H1 (cell line): ENCODE results near the gene CDPF1. TPM values are rescaled to one million over a fixed set of nuclear protein-coding genes. Genes with fewer than 3 reads are reported as not detected.

ENCODE experiments used
- CTCF ChIA-PET: fragments of 300-600 bp; sonication (Branson Sonifier 250); formaldehyde crosslinking; loops from one replicate; lab custom pipeline; 2021; ENCODE audit not compliant: partially characterized antibody; lab: Charles Lee
- POLR2A ChIA-PET: fragments of 300-600 bp; sonication (Branson Sonifier 250); formaldehyde crosslinking; loops from one replicate; lab custom pipeline; 2021; ENCODE audit warnings: inconsistent platforms; ENCODE audit not compliant: partially characterized antibody; lab: Charles Lee
- DNase-seq, 2 experiments: peaks; one replicate each; pipeline versions ENCODE4 v3.0.0 to v3.0.0-alpha.2; 2010 to 2022; ENCODE audit warnings: low spot score in 2 of 2, low read depth in 1 of 2, mixed read lengths in 1 of 2
- FAIRE-seq: peaks from 2 replicates; lab custom pipeline; 2011; peaks lifted over from hg19 to GRCh38; lab: Jason Lieb, UNC
- H2AFZ ChIP-seq: 2 replicates; pipeline ENCODE4 v1.8.1; 2012; ENCODE audit warnings: low read length, inconsistent platforms
- H2AK5ac ChIP-seq: 2 replicates; pipeline ENCODE4 v1.6.1; 2013; ENCODE audit warnings: low read depth, low read length
- H2BK120ac ChIP-seq: replicated peaks from 2 replicates; pipeline ENCODE3; 2013; ENCODE audit warnings: low read depth, low read length, inconsistent platforms
- H2BK12ac ChIP-seq: 2 replicates; pipeline ENCODE4 v1.6.1; 2013; ENCODE audit warnings: low read depth, low read length
- H2BK15ac ChIP-seq: 2 replicates; pipeline ENCODE4 v1.6.1; 2013; ENCODE audit warnings: low read length
- H2BK20ac ChIP-seq: 2 replicates; pipeline ENCODE4 v1.6.1; 2013; ENCODE audit warnings: low read length
- H2BK5ac ChIP-seq: 2 replicates; pipeline ENCODE4 v1.6.1; 2013; ENCODE audit warnings: low read depth, low read length
- H3K14ac ChIP-seq: 2 replicates; pipeline ENCODE4 v1.6.1; 2013; ENCODE audit warnings: inconsistent platforms; ENCODE audit not compliant: insufficient read length
- H3K18ac ChIP-seq: 2 replicates; pipeline ENCODE4 v1.6.1; 2013; ENCODE audit warnings: low read length; ENCODE audit errors: extremely low read depth
- H3K23ac ChIP-seq: 2 replicates; pipeline ENCODE4 v1.6.1; 2013; ENCODE audit warnings: inconsistent platforms; ENCODE audit not compliant: insufficient read length
- H3K23me2 ChIP-seq: 2 replicates; pipeline ENCODE4 v1.6.1; 2013; ENCODE audit warnings: low read depth, low read length
- H3K27ac ChIP-seq: 2 replicates; pipeline ENCODE4 v1.6.1; 2011; ENCODE audit warnings: low read depth, low read length, inconsistent platforms
- H3K27me3 ChIP-seq, 4 experiments: replicated peaks in 1 of 4; 1 replicate in 1 of 4; 2 replicates in 3 of 4; pipeline versions ENCODE4 v1.6.1 to v1.8.1; 2011 to 2013; ENCODE audit warnings: low read length in 3 of 4, mild to moderate bottlenecking in 3 of 4, inconsistent platforms in 2 of 4, mixed read lengths in 2 of 4, moderate library complexity in 1 of 4; ENCODE audit not compliant: control insufficient read depth in 3 of 4, insufficient read depth in 3 of 4; ENCODE audit errors: extremely low read depth in 1 of 4
- H3K36me3 ChIP-seq, 4 experiments: 2 replicates each; pipeline versions ENCODE4 v1.6.1 to v1.8.1; 2011 to 2013; ENCODE audit warnings: mild to moderate bottlenecking in 4 of 4, low read length in 3 of 4, moderate library complexity in 2 of 4, control low read depth in 1 of 4, inconsistent platforms in 1 of 4; ENCODE audit not compliant: insufficient read depth in 4 of 4, control insufficient read depth in 2 of 4
- H3K4ac ChIP-seq: replicated peaks from 2 replicates; pipeline ENCODE3; 2013; ENCODE audit warnings: low read length, low read depth, mixed read lengths, inconsistent platforms; ENCODE audit not compliant: insufficient read length
- H3K4me1 ChIP-seq, 4 experiments: replicated peaks in 1 of 4; 1 replicate in 1 of 4; 2 replicates in 3 of 4; pipeline versions ENCODE4 v1.6.1 to v1.8.1; 2011 to 2013; ENCODE audit warnings: low read length in 3 of 4, inconsistent platforms in 2 of 4, mixed read lengths in 1 of 4; ENCODE audit not compliant: insufficient read depth in 4 of 4, control insufficient read depth in 3 of 4
- H3K4me2 ChIP-seq, 2 experiments: 2 replicates each; pipeline versions ENCODE4 v1.6.1 to v1.8.1; 2011 to 2013; ENCODE audit warnings: low read depth in 2 of 2, low read length in 2 of 2, control low read depth in 1 of 2, inconsistent platforms in 1 of 2, mild to moderate bottlenecking in 1 of 2; ENCODE audit not compliant: insufficient read depth in 1 of 2
- H3K4me3 ChIP-seq, 4 experiments: fragments of 200-600, 300-600 bp in 1 of 4; sonication (generic), shearing (Covaris generic), sonication (Bioruptor Twin) in 1 of 4; 2 replicates each; pipeline versions ENCODE4 v1.5.1 to v1.8.1; 2011 to 2016; ENCODE audit warnings: low read length in 4 of 4, low read depth in 3 of 4, control low read depth in 2 of 4, inconsistent platforms in 2 of 4, mild to moderate bottlenecking in 2 of 4, mixed read lengths in 1 of 4, moderate library complexity in 1 of 4; ENCODE audit not compliant: insufficient read depth in 2 of 4; ENCODE audit errors: extremely low read depth in 1 of 4
- H3K56ac ChIP-seq: replicated peaks from 2 replicates; pipeline ENCODE3; 2013; ENCODE audit warnings: low read depth, mild to moderate bottlenecking, mixed read lengths, low read length, inconsistent platforms; ENCODE audit not compliant: insufficient read length
- H3K79me1 ChIP-seq: 2 replicates; pipeline ENCODE4 v1.6.1; 2013; ENCODE audit warnings: low read depth, low read length, control low read depth
- H3K79me2 ChIP-seq, 2 experiments: 2 replicates each; pipeline versions ENCODE4 v1.6.1 to v1.8.1; 2012 to 2013; ENCODE audit warnings: low read length in 2 of 2, mild to moderate bottlenecking in 2 of 2, inconsistent platforms in 1 of 2; ENCODE audit not compliant: insufficient read depth in 2 of 2, control insufficient read depth in 1 of 2
- H3K9ac ChIP-seq, 4 experiments: replicated peaks in 1 of 4; 1 replicate in 1 of 4; 2 replicates in 3 of 4; pipeline versions ENCODE4 v1.6.1 to v1.8.1; 2011 to 2013; ENCODE audit warnings: low read depth in 3 of 4, low read length in 3 of 4, control low read depth in 2 of 4, mild to moderate bottlenecking in 2 of 4, moderate library complexity in 2 of 4, inconsistent platforms in 1 of 4; ENCODE audit errors: extremely low read depth in 1 of 4
- H3K9me3 ChIP-seq, 2 experiments: 2 replicates each; pipeline versions ENCODE4 v1.6.1 to v1.8.1; 2012 to 2013; ENCODE audit warnings: mild to moderate bottlenecking in 2 of 2, moderate library complexity in 2 of 2, control low read depth in 1 of 2, inconsistent platforms in 1 of 2, low read depth in 1 of 2, low read length in 1 of 2, mixed read lengths in 1 of 2; ENCODE audit not compliant: insufficient read depth in 2 of 2
- H4K20me1 ChIP-seq, 2 experiments: replicated peaks in 1 of 2; 2 replicates each; pipeline versions ENCODE3 to v1.8.1; 2011 to 2013; ENCODE audit warnings: inconsistent platforms in 2 of 2, low read length in 2 of 2, mild to moderate bottlenecking in 1 of 2; ENCODE audit not compliant: insufficient read depth in 2 of 2, control insufficient read depth in 1 of 2
- H4K5ac ChIP-seq: 2 replicates; pipeline ENCODE4 v1.6.1; 2013; ENCODE audit warnings: low read length, low read depth, mixed read lengths, inconsistent platforms; ENCODE audit not compliant: insufficient read length
- H4K8ac ChIP-seq: 2 replicates; pipeline ENCODE4 v1.8.0; 2013; ENCODE audit warnings: mild to moderate bottlenecking, moderate library complexity, low read length, inconsistent platforms; ENCODE audit not compliant: insufficient read depth; ENCODE audit errors: extremely low read depth
- H4K91ac ChIP-seq: replicated peaks from 2 replicates; pipeline ENCODE3; 2013; ENCODE audit warnings: low read length, mixed read lengths, inconsistent platforms; ENCODE audit not compliant: insufficient read length
- CHD2 ChIP-seq: IDR thresholded peaks from 2 replicates; pipeline ENCODE4 v1.6.1; 2012; ENCODE audit warnings: low read length, improper control_type of control experiment
- EZH2 ChIP-seq: fragments of 200-600 bp; sonication (generic); IDR thresholded peaks from 2 replicates; pipeline ENCODE4 v1.7.1; 2012; ENCODE audit warnings: low read depth, mild to moderate bottlenecking, moderate library complexity, low read length, inconsistent platforms; ENCODE audit not compliant: severe bottlenecking
- FOSL1 ChIP-seq: IDR thresholded peaks from 2 replicates; pipeline ENCODE4 v1.6.1; 2011; ENCODE audit warnings: mild to moderate bottlenecking, low read depth, low read length, moderate library complexity; ENCODE audit not compliant: insufficient read depth
- GTF2F1 ChIP-seq: IDR thresholded peaks from 2 replicates; pipeline ENCODE4 v1.6.1; 2012; ENCODE audit warnings: low read depth, low read length, improper control_type of control experiment, borderline replicate concordance
- HDAC2 ChIP-seq, 2 experiments: fragments of 300-600 bp in 1 of 2; sonication (generic) in 1 of 2; IDR thresholded peaks; 2 replicates each; pipeline ENCODE4 v1.6.1; 2011 to 2012; ENCODE audit warnings: low read depth in 2 of 2, low read length in 2 of 2, mild to moderate bottlenecking in 2 of 2, moderate library complexity in 2 of 2, borderline replicate concordance in 1 of 2, inconsistent platforms in 1 of 2
- JUND ChIP-seq: IDR thresholded peaks from 2 replicates; pipeline ENCODE4 v1.6.1; 2011; ENCODE audit warnings: mild to moderate bottlenecking, improper control_type of control experiment, low read length
- KDM1A ChIP-seq: fragments of 200-600, 300-600 bp; sonication (generic); IDR thresholded peaks from 2 replicates; pipeline ENCODE4 v1.7.1; 2016; ENCODE audit warnings: mild to moderate bottlenecking, low read length, borderline replicate concordance
- MAX ChIP-seq: IDR thresholded peaks from 2 replicates; pipeline ENCODE4 v1.6.1; 2012; ENCODE audit warnings: inconsistent platforms
- POLR2AphosphoS5 ChIP-seq: IDR thresholded peaks from 2 replicates; pipeline ENCODE4 v1.6.1; 2011; ENCODE audit warnings: low read depth, low read length
- SIX5 ChIP-seq: IDR thresholded peaks from 2 replicates; pipeline ENCODE4 v1.6.1; 2011; ENCODE audit warnings: mild to moderate bottlenecking, low read depth, low read length
- TAF7 ChIP-seq: optimal IDR thresholded peaks from 2 replicates; pipeline ENCODE3; 2011; ENCODE audit warnings: low read depth, mild to moderate bottlenecking, inconsistent platforms, low read length, moderate library complexity, borderline replicate concordance
- TBP ChIP-seq: IDR thresholded peaks from 2 replicates; pipeline ENCODE4 v1.6.1; 2011; ENCODE audit warnings: low read depth, low read length, improper control_type of control experiment
- TCF12 ChIP-seq: IDR thresholded peaks from 2 replicates; pipeline ENCODE4 v1.6.1; 2011; ENCODE audit warnings: low read depth, mild to moderate bottlenecking, low read length
- TEAD4 ChIP-seq: IDR thresholded peaks from 2 replicates; pipeline ENCODE4 v1.6.1; 2012; ENCODE audit warnings: low read depth, low read length, inconsistent platforms, mixed read lengths
- WGBS, 2 experiments: shearing (Covaris generic) in 1 of 2; methylation state at CpG; one replicate each; pipeline versions ENCODE4 v1.1.6 to v1.1.7; 2013 to 2015; ENCODE audit warnings: low lambda C conversion rate in 2 of 2, mixed read lengths in 2 of 2, inconsistent platforms in 1 of 2, low coverage in 1 of 2, missing lambda C conversion rate in 1 of 2; ENCODE audit not compliant: insufficient replicate concordance in 2 of 2, insufficient coverage in 1 of 2, insufficient read length in 1 of 2; ENCODE audit errors: extremely low coverage in 1 of 2, missing lambda C conversion rate in 1 of 2; 5-methylcytosine and 5-hydroxymethylcytosine counted together
- polyA plus RNA-seq, 7 experiments: library from polyadenylated mRNA; depleted of rRNA in 3 of 7; stranded (reverse) in 5 of 7; unstranded in 2 of 7; fragments of >200 nt in 5 of 7; fragments of 200-250 nt in 2 of 7; gene quantifications; 1 replicate in 5 of 7; 2 replicates in 1 of 7; 4 replicates in 1 of 7; pipeline versions ENCODE4 v1.2.1 to v1.2.3, GENCODE V29; 2011 to 2013; ENCODE audit warnings: missing spikeins in 2 of 7, mixed read lengths in 2 of 7
- total RNA-seq: library from RNA; stranded (reverse); fragmentation: NEBNext Ultra II Directional; extraction: Animal tissue kit (Norgen Biotek cat#: 25700); gene quantifications from 2 replicates; pipeline ENCODE4 v1.2.1, GENCODE V29; 2021

CDPF1 gene
- total and polyA plus RNA-seq, 2 of the 8 experiments (the other 6 are each of a cell fraction or from before 2014, with no cell fraction given) = 9.7 to 13.7 TPM

DNA sequence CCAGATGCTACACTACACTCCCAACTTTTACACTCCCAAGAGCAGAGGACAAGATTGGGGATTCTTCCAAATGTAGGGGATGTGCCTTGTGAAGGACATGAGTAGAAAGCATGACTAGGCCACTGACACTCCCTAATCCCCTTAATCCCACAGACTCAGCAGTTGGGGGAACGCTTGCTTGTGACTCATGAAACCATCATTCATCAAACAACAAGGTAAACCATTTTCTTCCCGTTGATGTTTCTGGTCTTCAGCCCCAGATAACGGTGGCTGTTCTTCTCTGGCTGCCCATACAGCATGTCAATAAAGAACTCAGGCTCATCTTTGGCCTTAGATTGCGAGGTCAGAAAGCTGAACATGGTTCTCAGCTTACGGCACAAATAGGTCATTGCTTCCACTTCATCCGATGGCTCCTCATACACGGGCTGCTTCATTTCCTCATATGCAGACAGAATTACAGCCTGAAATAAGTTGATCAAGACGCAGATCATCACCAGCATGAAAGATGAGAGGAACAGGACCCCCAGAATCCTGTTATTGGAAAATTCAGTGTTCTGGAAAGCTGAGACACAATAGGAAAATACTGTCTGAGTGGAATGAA lies 6.4 kb upstream of the CDPF1 start:
- no peak overlapping the region for H3K4ac ChIP-seq
- H3K23ac ChIP-seq = no peak overlapping the region
- no peak overlapping the region for H2AK5ac ChIP-seq
- no peaks in the 10 kb centered on the region for H3K79me1 ChIP-seq
- CTCF ChIA-PET = interaction anchor here (0.6 kb wide), 1 partner anchor 362 kb away, joined by 6 read pairs; no protein-coding TSS in a partner anchor
- no peak overlapping the region for H2BK12ac ChIP-seq
- no peak overlapping the region for H2BK20ac ChIP-seq
- no peak overlapping the region for H3K4me3 ChIP-seq
- DNase-seq (no peak), FAIRE-seq (no peak)
- no peak overlapping the region for H4K91ac ChIP-seq
- no peaks in the 10 kb centered on the region for H3K36me3 ChIP-seq
- no peak overlapping the region for H2BK15ac ChIP-seq
- H3K4me1 ChIP-seq = no peaks in the 10 kb centered on the region
- H3K27ac ChIP-seq = no peak overlapping the region
- H4K5ac ChIP-seq = no peak overlapping the region
- POLR2A ChIA-PET = interaction anchor here (1.2 kb wide), 1 partner anchor 12 kb away, joined by 3 read pairs; no protein-coding TSS in a partner anchor
- no peaks in the 10 kb centered on the region for H3K23me2 ChIP-seq
- H2AFZ ChIP-seq = no peak overlapping the region
- no peak overlapping the region for H2BK5ac ChIP-seq
- H3K9ac ChIP-seq = no peak overlapping the region
- peaks cover 4 to 29% (median 12%) of the 10 kb centered on the region in 4 experiments; a peak in 5 of 7 replicates for H3K27me3 ChIP-seq
- no peak overlapping the region for H3K14ac ChIP-seq
- H3K9me3 ChIP-seq = no peaks in the 10 kb centered on the region; a peak in 1 of 4 replicates
- H4K20me1 ChIP-seq = no peaks in the 10 kb centered on the region
- no peak overlapping the region for H3K4me2 ChIP-seq
- no peak overlapping the region for H4K8ac ChIP-seq
- no peaks in the 10 kb centered on the region for H3K79me2 ChIP-seq
- 86% methylated on average over 8 of the region's 8 CpGs; no CpG with 5 or more reads in 1 of the 2 experiments for WGBS, 2 experiments
- no peak overlapping the region for H3K18ac ChIP-seq
- no peak overlapping the region for H3K56ac ChIP-seq
- no peak overlapping the region for H2BK120ac ChIP-seq
- TF ChIP-seq HDAC2 (IDR thresholded peaks at IDR 0.05; ENCODE audit: borderline replicate concordance in 1 of 2, low read depth in 2 of 2, low read length in 2 of 2) (no peak), TBP (no peak), EZH2 (no peak), TEAD4 (no peak), KDM1A (no peak), MAX (no peak), TCF12 (no peak), FOSL1 (no peak), SIX5 (no peak), POLR2AphosphoS5 (no peak), TAF7 (no peak), JUND (no peak), CHD2 (no peak), GTF2F1 (no peak)
